Esophagus squamous epithelium (tissue), 5 donors: ENCODE data around the gene SREBF1. TPM values are rescaled to one million over a fixed set of nuclear protein-coding genes. Genes with fewer than 3 reads are reported as not detected.

Source experiments
- DNase-seq: peaks from one replicate; lab custom pipeline; 2025; lab: John Stamatoyannopoulos, UW
- H3K27ac ChIP-seq, 4 donors: fragments of 200-600 bp; sonication (generic); one replicate each; pipeline ENCODE4 v1.5.1; 2016 to 2019; ENCODE audit warnings: mild to moderate bottlenecking in 1 of 4
- H3K27me3 ChIP-seq, 4 donors: fragments of 200-600 bp; sonication (generic); 1 replicate in 3 of 4; 2 replicates in 1 of 4; pipeline versions ENCODE4 v1.5.1 to v1.6.0; 2017 to 2021; ENCODE audit warnings: antibody characterized with exemption in 1 of 4
- H3K36me3 ChIP-seq, 3 donors: fragments of 200-600 bp; sonication (generic); one replicate each; pipeline ENCODE4 v1.5.1; 2016 to 2019
- H3K4me1 ChIP-seq, 3 donors: fragments of 200-600 bp; sonication (generic); one replicate each; pipeline ENCODE4 v1.5.1; 2017 to 2019
- H3K4me3 ChIP-seq, 4 donors: fragments of 200-600 bp; sonication (generic); 1 replicate in 3 of 4; 2 replicates in 1 of 4; pipeline ENCODE4 v1.5.1; 2016 to 2019; ENCODE audit warnings: mild to moderate bottlenecking in 2 of 4, moderate library complexity in 1 of 4
- H3K9me3 ChIP-seq, 3 donors: fragments of 200-600 bp; sonication (generic); one replicate each; pipeline ENCODE4 v1.5.1; 2016 to 2019
- POLR2A ChIP-seq, 4 donors: fragments of 450-650 bp; IDR thresholded peaks; one replicate each; pipeline ENCODE4 v1.6.1; 2017; ENCODE audit warnings: antibody characterized with exemption in 4 of 4, mild to moderate bottlenecking in 4 of 4, moderate library complexity in 3 of 4
- WGBS, 2 donors: methylation state at CpG; one replicate each; pipeline ENCODE4 v1.1.5; 2018; 5-methylcytosine and 5-hydroxymethylcytosine counted together
- intact Hi-C: fragments of 100-400 bp; cut with DNase I; formaldehyde crosslinking; loops from one replicate; pipeline ENCODE4 v1.15.0; 2022
- total RNA-seq, 4 donors: library from RNA; depleted of rRNA; stranded (reverse); fragments of >200 nt; gene quantifications; one replicate each; pipeline ENCODE4 v1.1.0, GENCODE V29; 2016
- TF ChIP-seq, protein P1 (sequence below), 6 experiments: fragments of 450-650 bp in 4 of 6; fragments of 200-600 bp in 2 of 6; sonication (generic) in 2 of 6; IDR thresholded peaks; one replicate each; pipeline ENCODE4 v1.5.1; 2016 to 2019; ENCODE audit warnings: antibody characterized with exemption in 6 of 6, mild to moderate bottlenecking in 4 of 6, moderate library complexity in 4 of 6
- donor health status: DM: yes; HTN: yes; CAD: no.

Gene SREBF1
- total RNA-seq, 4 donors from 2014 or later, result 55.0 to 137 (median 108) TPM

DNA sequence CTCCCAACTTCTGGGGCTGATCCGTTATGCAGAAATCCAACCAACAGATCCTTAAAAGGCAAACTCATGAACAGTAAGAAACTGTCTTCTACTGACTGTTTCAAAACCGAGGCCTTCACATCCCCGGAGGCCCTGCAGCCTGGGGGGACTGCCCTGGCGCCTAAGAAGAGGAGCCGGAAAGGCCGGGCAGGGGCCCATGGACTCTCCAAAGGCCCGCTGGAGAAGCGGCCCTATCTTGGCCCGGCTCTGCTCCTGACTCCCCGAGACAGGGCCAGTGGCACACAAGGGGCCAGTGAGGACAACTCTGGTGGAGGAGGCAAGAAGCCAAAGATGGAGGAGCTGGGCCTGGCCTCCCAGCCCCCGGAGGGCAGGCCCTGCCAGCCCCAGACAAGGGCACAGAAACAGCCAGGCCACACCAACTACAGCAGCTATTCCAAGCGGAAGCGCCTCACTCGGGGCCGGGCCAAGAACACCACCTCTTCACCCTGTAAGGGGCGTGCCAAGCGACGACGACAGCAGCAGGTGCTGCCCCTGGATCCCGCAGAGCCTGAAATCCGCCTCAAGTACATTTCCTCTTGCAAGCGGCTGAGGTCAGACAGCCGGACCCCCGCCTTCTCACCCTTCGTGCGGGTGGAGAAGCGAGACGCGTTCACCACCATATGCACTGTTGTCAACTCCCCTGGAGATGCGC lies 39.5 kb downstream of the SREBF1 start:
- Histone ChIP-seq H3K27ac (peak overlapping the region in 2 of 4 donors; percentile 5 to 42), H3K27me3 (no peaks in the 10 kb centered on the region), H3K4me3 (no peak overlapping the region), H3K9me3 (no peaks in the 10 kb centered on the region), H3K36me3 (peaks cover 12 to 90% (median 39%) of the 10 kb centered on the region in 3 donors), H3K4me1 (peaks cover 12 to 17% (median 16%) of the 10 kb centered on the region in 3 donors)
- WGBS, 2 donors, result 91 to 93% methylated on average over 14 to 20 of the region's 30 CpGs
- no peak for DNase-seq
- TF ChIP-seq POLR2A (IDR thresholded peaks at IDR 0.05), result no peak
- TF ChIP-seq, protein P1, sequence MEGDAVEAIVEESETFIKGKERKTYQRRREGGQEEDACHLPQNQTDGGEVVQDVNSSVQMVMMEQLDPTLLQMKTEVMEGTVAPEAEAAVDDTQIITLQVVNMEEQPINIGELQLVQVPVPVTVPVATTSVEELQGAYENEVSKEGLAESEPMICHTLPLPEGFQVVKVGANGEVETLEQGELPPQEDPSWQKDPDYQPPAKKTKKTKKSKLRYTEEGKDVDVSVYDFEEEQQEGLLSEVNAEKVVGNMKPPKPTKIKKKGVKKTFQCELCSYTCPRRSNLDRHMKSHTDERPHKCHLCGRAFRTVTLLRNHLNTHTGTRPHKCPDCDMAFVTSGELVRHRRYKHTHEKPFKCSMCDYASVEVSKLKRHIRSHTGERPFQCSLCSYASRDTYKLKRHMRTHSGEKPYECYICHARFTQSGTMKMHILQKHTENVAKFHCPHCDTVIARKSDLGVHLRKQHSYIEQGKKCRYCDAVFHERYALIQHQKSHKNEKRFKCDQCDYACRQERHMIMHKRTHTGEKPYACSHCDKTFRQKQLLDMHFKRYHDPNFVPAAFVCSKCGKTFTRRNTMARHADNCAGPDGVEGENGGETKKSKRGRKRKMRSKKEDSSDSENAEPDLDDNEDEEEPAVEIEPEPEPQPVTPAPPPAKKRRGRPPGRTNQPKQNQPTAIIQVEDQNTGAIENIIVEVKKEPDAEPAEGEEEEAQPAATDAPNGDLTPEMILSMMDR (IDR thresholded peaks at IDR 0.05), result no peak
- intact Hi-C loops, result no loop called here

DNA sequence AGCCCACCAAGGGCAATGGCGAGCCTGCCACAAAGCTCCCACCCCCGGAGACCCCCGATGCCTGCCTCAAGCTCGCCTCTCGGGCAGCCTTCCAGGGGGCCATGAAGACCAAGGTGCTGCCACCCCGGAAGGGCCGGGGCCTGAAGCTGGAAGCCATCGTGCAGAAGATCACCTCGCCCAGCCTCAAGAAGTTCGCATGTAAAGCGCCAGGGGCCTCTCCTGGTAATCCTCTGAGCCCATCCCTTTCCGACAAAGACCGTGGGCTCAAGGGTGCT lies 40.1 kb downstream of the SREBF1 start:
- TF ChIP-seq, protein P1 (IDR thresholded peaks at IDR 0.05), result no peak
- TF ChIP-seq POLR2A (IDR thresholded peaks at IDR 0.05), result no peak
- intact Hi-C loops, result no loop called here
- H3K36me3 ChIP-seq, result peaks cover 12 to 84% (median 39%) of the 10 kb centered on the region in 3 donors
- H3K27me3 ChIP-seq, result no peaks in the 10 kb centered on the region
- H3K27ac ChIP-seq, result peak overlapping the region in 1 of 4 donors; percentile 42
- H3K4me1 ChIP-seq, result peaks cover 16 to 22% (median 22%) of the 10 kb centered on the region in 3 donors
- no peaks in the 10 kb centered on the region for H3K9me3 ChIP-seq
- H3K4me3 ChIP-seq, result no peak overlapping the region
- no peak for DNase-seq
- WGBS, 2 donors, result 98% methylated on average over 6 of the region's 13 CpGs; no CpG with 5 or more reads in 1 of the 2 donors

DNA sequence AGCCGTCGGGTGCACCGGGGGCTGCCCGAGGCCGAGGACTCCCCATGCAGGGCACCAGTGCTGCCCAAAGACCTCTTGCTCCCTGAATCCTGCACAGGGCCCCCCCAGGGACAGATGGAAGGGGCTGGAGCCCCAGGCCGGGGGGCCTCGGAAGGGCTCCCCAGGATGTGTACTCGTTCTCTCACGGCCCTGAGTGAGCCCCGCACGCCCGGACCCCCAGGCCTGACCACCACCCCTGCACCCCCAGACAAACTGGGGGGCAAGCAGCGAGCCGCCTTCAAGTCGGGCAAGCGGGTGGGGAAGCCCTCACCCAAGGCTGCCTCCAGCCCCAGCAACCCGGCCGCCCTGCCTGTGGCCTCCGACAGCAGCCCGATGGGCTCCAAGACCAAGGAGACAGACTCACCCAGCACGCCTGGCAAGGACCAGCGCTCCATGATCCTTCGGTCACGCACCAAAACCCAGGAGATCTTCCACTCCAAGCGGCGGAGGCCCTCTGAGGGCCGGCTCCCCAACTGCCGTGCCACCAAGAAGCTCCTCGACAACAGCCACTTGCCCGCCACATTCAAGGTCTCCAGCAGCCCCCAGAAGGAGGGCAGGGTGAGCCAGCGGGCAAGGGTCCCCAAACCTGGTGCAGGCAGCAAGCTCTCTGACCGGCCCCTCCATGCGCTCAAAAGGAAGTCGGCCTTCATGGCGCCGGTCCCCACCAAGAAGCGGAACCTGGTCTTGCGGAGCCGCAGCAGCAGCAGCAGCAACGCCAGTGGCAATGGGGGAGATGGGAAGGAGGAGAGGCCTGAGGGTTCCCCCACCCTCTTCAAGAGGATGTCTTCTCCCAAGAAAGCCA lies 40.6 kb downstream of the SREBF1 start:
- Histone ChIP-seq H3K4me1 (peaks cover 16 to 28% (median 24%) of the 10 kb centered on the region in 3 donors), H3K27me3 (no peaks in the 10 kb centered on the region), H3K9me3 (no peaks in the 10 kb centered on the region), H3K36me3 (peaks cover 12 to 79% (median 39%) of the 10 kb centered on the region in 3 donors), H3K4me3 (no peak overlapping the region), H3K27ac (no peak overlapping the region)
- DNase-seq, result no peak
- no peak for TF ChIP-seq POLR2A (IDR thresholded peaks at IDR 0.05)
- TF ChIP-seq, protein P1 (IDR thresholded peaks at IDR 0.05), result no peak
- intact Hi-C loops, result no loop called here
- WGBS, 2 donors, result 93% methylated on average over 3 of the region's 40 CpGs; no CpG with 5 or more reads in 1 of the 2 donors

DNA sequence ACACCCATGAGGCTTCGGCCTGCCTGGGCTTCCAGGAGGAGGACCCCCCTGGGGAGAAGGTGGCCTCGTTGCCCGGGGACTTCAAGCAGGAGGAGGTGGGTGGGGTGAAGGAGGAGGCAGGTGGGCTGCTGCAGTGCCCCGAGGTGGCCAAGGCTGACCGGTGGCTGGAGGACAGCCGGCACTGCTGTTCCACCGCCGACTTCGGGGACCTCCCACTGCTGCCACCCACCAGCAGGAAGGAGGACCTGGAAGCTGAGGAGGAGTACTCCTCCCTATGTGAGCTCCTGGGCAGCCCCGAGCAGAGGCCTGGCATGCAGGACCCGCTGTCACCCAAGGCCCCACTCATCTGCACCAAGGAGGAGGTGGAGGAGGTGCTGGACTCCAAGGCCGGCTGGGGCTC lies 41.5 kb downstream of the SREBF1 start:
- no peak overlapping the region for H3K4me3 ChIP-seq
- no peak overlapping the region for H3K27ac ChIP-seq
- TF ChIP-seq, protein P1 (IDR thresholded peaks at IDR 0.05), result no peak
- no peak for TF ChIP-seq POLR2A (IDR thresholded peaks at IDR 0.05)
- 87 to 90% methylated on average over 6 to 8 of the region's 12 CpGs for WGBS, 2 donors
- peaks cover 12 to 70% (median 39%) of the 10 kb centered on the region in 3 donors for H3K36me3 ChIP-seq
- peaks cover 16 to 37% (median 24%) of the 10 kb centered on the region in 3 donors for H3K4me1 ChIP-seq
- no peaks in the 10 kb centered on the region for H3K27me3 ChIP-seq
- no peaks in the 10 kb centered on the region for H3K9me3 ChIP-seq
- intact Hi-C loops, result no loop called here
- DNase-seq, result no peak

DNA sequence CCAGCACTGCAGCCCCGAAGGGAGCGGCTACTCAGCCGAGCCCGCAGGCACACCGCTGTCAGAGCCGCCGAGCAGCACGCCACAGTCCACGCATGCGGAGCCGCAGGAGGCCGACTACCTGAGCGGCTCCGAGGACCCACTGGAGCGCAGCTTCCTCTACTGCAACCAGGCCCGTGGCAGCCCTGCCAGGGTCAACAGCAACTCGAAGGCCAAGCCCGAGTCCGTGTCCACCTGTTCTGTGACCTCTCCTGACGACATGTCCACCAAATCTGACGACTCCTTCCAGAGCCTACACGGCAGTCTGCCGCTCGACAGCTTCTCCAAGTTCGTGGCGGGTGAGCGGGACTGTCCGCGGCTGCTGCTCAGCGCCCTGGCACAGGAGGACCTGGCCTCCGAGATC lies 42.4 kb downstream of the SREBF1 start:
- H3K36me3 ChIP-seq, result peaks cover 12 to 65% (median 39%) of the 10 kb centered on the region in 3 donors
- no peak for DNase-seq
- TF ChIP-seq POLR2A (IDR thresholded peaks at IDR 0.05), result no peak
- TF ChIP-seq, protein P1 (IDR thresholded peaks at IDR 0.05), result no peak
- peaks cover 16 to 46% (median 19%) of the 10 kb centered on the region in 3 donors for H3K4me1 ChIP-seq
- H3K27me3 ChIP-seq, result no peaks in the 10 kb centered on the region
- 83 to 90% methylated on average over 2 to 8 of the region's 31 CpGs for WGBS, 2 donors
- H3K4me3 ChIP-seq, result no peak overlapping the region
- H3K9me3 ChIP-seq, result no peaks in the 10 kb centered on the region
- no peak overlapping the region for H3K27ac ChIP-seq
- intact Hi-C loops, result no loop called here
